Natural killer cell (primary cell): Measurements from ENCODE around the gene OXER1. TPM values are rescaled to one million over a fixed set of nuclear protein-coding genes. Genes with fewer than 3 reads are reported as not detected.

Experiments
- ATAC-seq, 3 donors: fragments of 150-1000 bp in 2 of 3; fragments of 200-7000 bp in 1 of 3; cut with Tn5 transposase; 1 replicate in 1 of 3; 2 replicates in 2 of 3; pipeline ENCODE4 v1.10.0; 2021; ENCODE audit warnings: mild to moderate bottlenecking in 2 of 3, moderate library complexity in 2 of 3
- DNase-seq, 2 donors: peaks; one replicate each; pipeline versions ENCODE4 v3.0.0 to v3.0.0-alpha.2; 2013 to 2021; ENCODE audit warnings: mixed read lengths in 1 of 2
- H3K27ac ChIP-seq: one replicate; pipeline ENCODE4 v1.5.1; 2013; ENCODE audit warnings: mild to moderate bottlenecking, low read length
- H3K27me3 ChIP-seq: one replicate; pipeline ENCODE4 v1.6.1; 2013; ENCODE audit warnings: low read length; ENCODE audit not compliant: control insufficient read depth, insufficient read depth
- H3K36me3 ChIP-seq: one replicate; pipeline ENCODE4 v1.6.1; 2013; ENCODE audit warnings: low read length; ENCODE audit not compliant: control insufficient read depth, insufficient read depth
- H3K4me1 ChIP-seq: one replicate; pipeline ENCODE4 v1.6.1; 2013; ENCODE audit warnings: low read length; ENCODE audit not compliant: control insufficient read depth, insufficient read depth
- H3K4me3 ChIP-seq: one replicate; pipeline ENCODE4 v1.5.1; 2013; ENCODE audit warnings: low read length
- H3K9me3 ChIP-seq: one replicate; pipeline ENCODE4 v1.6.1; 2013; ENCODE audit warnings: low read length; ENCODE audit not compliant: control insufficient read depth, insufficient read depth
- H3K27ac Mint-ChIP-seq, 2 donors: one replicate each; pipeline ENCODE4 v1.8.0; 2022; ENCODE audit warnings: mild to moderate bottlenecking in 2 of 2, mixed read lengths in 2 of 2, moderate library complexity in 1 of 2
- H3K27me3 Mint-ChIP-seq, 2 donors: one replicate each; pipeline ENCODE4 v1.8.0; 2022; ENCODE audit warnings: low read depth in 2 of 2, mixed read lengths in 2 of 2
- H3K36me3 Mint-ChIP-seq: one replicate; pipeline ENCODE4 v1.8.0; 2022; ENCODE audit warnings: mixed read lengths
- H3K4me1 Mint-ChIP-seq, 2 donors: one replicate each; pipeline ENCODE4 v1.8.0; 2022; ENCODE audit warnings: mixed read lengths in 2 of 2
- H3K4me3 Mint-ChIP-seq: one replicate; pipeline ENCODE4 v1.8.0; 2022; ENCODE audit warnings: mild to moderate bottlenecking, moderate library complexity, mixed read lengths
- H3K9me3 Mint-ChIP-seq, 2 donors: one replicate each; pipeline ENCODE4 v1.8.0; 2022; ENCODE audit warnings: mixed read lengths in 2 of 2
- CTCF ChIP-seq: fragments of 200-600 bp; IDR thresholded peaks from one replicate; pipeline ENCODE4 v1.8.0; 2022; ENCODE audit warnings: antibody characterized with exemption
- WGBS: methylation state at CpG from one replicate; pipeline ENCODE4 v1.1.7; 2013; ENCODE audit warnings: missing lambda C conversion rate; ENCODE audit not compliant: insufficient coverage; 5-methylcytosine and 5-hydroxymethylcytosine counted together
- intact Hi-C: fragments of 100-400 bp; cut with micrococcal nuclease; formaldehyde crosslinking; loops from one replicate; pipeline ENCODE4 v1.14.2; 2022
- total RNA-seq, 4 donors: library from RNA; stranded (reverse); fragments of 120-200 nt in 1 of 4; gene quantifications; one replicate each; pipeline versions ENCODE4 v1.2.3 to v1.2.4, GENCODE V29; 2013 to 2022

OXER1 gene
- total RNA-seq, 3 donors from 2014 or later (not counting 1 experiment from before 2014, with no cell fraction given): 0.19 to 2.7 (median 0.41) TPM

GRCh38 chr2:42724886-42725285, 39.0 kb downstream of the OXER1 start:
- H3K36me3 ChIP-seq: no peaks in the 10 kb centered on the region
- H3K4me3 ChIP-seq: no peak overlapping the region
- H3K27ac ChIP-seq: no peak overlapping the region
- no peaks in the 10 kb centered on the region for H3K4me1 ChIP-seq
- H3K36me3 Mint-ChIP-seq: no peaks in the 10 kb centered on the region
- no peaks in the 10 kb centered on the region for H3K27me3 ChIP-seq
- no peaks in the 10 kb centered on the region for H3K9me3 Mint-ChIP-seq
- no peak overlapping the region for H3K27ac Mint-ChIP-seq
- H3K27me3 Mint-ChIP-seq: no peaks in the 10 kb centered on the region
- ATAC-seq (no peak), DNase-seq (no peak)
- no peaks in the 10 kb centered on the region for H3K4me1 Mint-ChIP-seq
- H3K9me3 ChIP-seq: no peaks in the 10 kb centered on the region
- TF ChIP-seq CTCF: no peak
- H3K4me3 Mint-ChIP-seq: no peak overlapping the region
- intact Hi-C loops: no loop called here
- WGBS: 100% methylated on average over 2 of the region's 2 CpGs

- Histone ChIP-seq H3K36me3 (no peaks in the 10 kb centered on the region), H3K4me1 (no peaks in the 10 kb centered on the region), H3K27ac (no peak overlapping the region), H3K27me3 (no peaks in the 10 kb centered on the region), H3K9me3 (no peaks in the 10 kb centered on the region), H3K4me3 (no peak overlapping the region)
- Mint-ChIP-seq H3K9me3 (no peaks in the 10 kb centered on the region), H3K4me1 (no peaks in the 10 kb centered on the region), H3K4me3 (no peak overlapping the region), H3K27ac (no peak overlapping the region), H3K27me3 (no peaks in the 10 kb centered on the region), H3K36me3 (no peaks in the 10 kb centered on the region)
- ATAC-seq (no peak), DNase-seq (no peak)
- TF ChIP-seq CTCF: no peak
- intact Hi-C loops: no loop called here
Observed at GRCh38 chr2:42723465-42723864, 40.5 kb downstream of the OXER1 start.

- no peak overlapping the region for H3K27ac ChIP-seq
- Mint-ChIP-seq H3K4me1 (no peaks in the 10 kb centered on the region), H3K4me3 (no peak overlapping the region), H3K27ac (no peak overlapping the region), H3K9me3 (no peaks in the 10 kb centered on the region), H3K36me3 (no peaks in the 10 kb centered on the region), H3K27me3 (no peaks in the 10 kb centered on the region)
- TF ChIP-seq CTCF: no peak
- H3K36me3 ChIP-seq: no peaks in the 10 kb centered on the region
- WGBS: 63% methylated on average over 5 of the region's 7 CpGs
- H3K4me1 ChIP-seq: no peaks in the 10 kb centered on the region
- no peak overlapping the region for H3K4me3 ChIP-seq
- peak in 1 of 2 donors; percentile 18 for DNase-seq
- no peaks in the 10 kb centered on the region for H3K27me3 ChIP-seq
- intact Hi-C loops: no loop called here
- peak in 1 of 3 donors; percentile 49 for ATAC-seq
- H3K9me3 ChIP-seq: no peaks in the 10 kb centered on the region
Observed at GRCh38 chr2:42722320-42723190, 41.4 kb downstream of the OXER1 start.

- no peak overlapping the region for H3K27ac Mint-ChIP-seq
- intact Hi-C loops: no loop called here
- ATAC-seq: no peak
Observed at GRCh38 chr2:42721898-42722297, 42.0 kb downstream of the OXER1 start.

More at GRCh38 chr2:42721898-42722297, 42.0 kb downstream of the OXER1 start:
- no peak for DNase-seq
- no peak for TF ChIP-seq CTCF
- Mint-ChIP-seq H3K9me3 (no peaks in the 10 kb centered on the region), H3K4me1 (no peaks in the 10 kb centered on the region), H3K36me3 (no peaks in the 10 kb centered on the region), H3K4me3 (no peak overlapping the region), H3K27me3 (no peaks in the 10 kb centered on the region)
- Histone ChIP-seq H3K4me3 (no peak overlapping the region), H3K27me3 (no peaks in the 10 kb centered on the region), H3K36me3 (no peaks in the 10 kb centered on the region), H3K27ac (no peak overlapping the region), H3K9me3 (no peaks in the 10 kb centered on the region), H3K4me1 (no peaks in the 10 kb centered on the region)
- 100% methylated on average over 1 of the region's 2 CpGs for WGBS
